Prostate gland (tissue), 2 donors: Measurements from ENCODE around the gene EAF2. TPM values are rescaled to one million over a fixed set of nuclear protein-coding genes. Genes with fewer than 3 reads are reported as not detected.
A peak's percentile ranks its signal among the peaks of the same experiment; 100 is the strongest.

Source experiments
- DNase-seq: peaks from one replicate; pipeline ENCODE4 v3.0.0-alpha.2; 2019; ENCODE audit warnings: low spot score
- H3K27ac ChIP-seq, 2 donors: fragments of 200-600 bp; sonication (generic); 2 replicates each; pipeline ENCODE4 v1.5.1; 2017 to 2019
- H3K27me3 ChIP-seq: fragments of 200-600 bp; sonication (generic); replicated peaks from 2 replicates; pipeline ENCODE4 v1.5.1; 2019; ENCODE audit not compliant: insufficient read depth
- H3K36me3 ChIP-seq, 2 donors: fragments of 200-600 bp; sonication (generic); 1 replicate in 1 of 2; 2 replicates in 1 of 2; pipeline versions ENCODE4 v1.5.1 to v1.8.1; 2017 to 2019
- H3K4me1 ChIP-seq: fragments of 200-600 bp; sonication (generic); replicated peaks from 2 replicates; pipeline ENCODE4 v1.5.1; 2019
- H3K4me3 ChIP-seq, 2 donors: fragments of 200-600 bp; sonication (generic); 2 replicates each; pipeline ENCODE4 v1.5.1; 2017 to 2019
- H3K9me3 ChIP-seq: fragments of 200-600 bp; sonication (generic); 2 replicates; pipeline ENCODE4 v1.5.1; 2017
- POLR2A ChIP-seq: fragments of 450-650 bp; IDR thresholded peaks from one replicate; pipeline ENCODE4 v1.6.1; 2016; ENCODE audit warnings: antibody characterized with exemption, mild to moderate bottlenecking
- POLR2AphosphoS5 ChIP-seq: sonication (generic); formaldehyde crosslinking; IDR thresholded peaks from one replicate; pipeline ENCODE4 v1.6.1; 2017; ENCODE audit warnings: antibody characterized with exemption
- WGBS: methylation state at CpG from one replicate; pipeline ENCODE4 v1.1.5; 2018; 5-methylcytosine and 5-hydroxymethylcytosine counted together
- intact Hi-C: fragments of 100-400 bp; cut with DNase I; formaldehyde crosslinking; loops from one replicate; pipeline ENCODE4 v1.14.2; 2022
- total RNA-seq, 2 donors: library from RNA; depleted of rRNA; stranded (reverse); fragments of >200 nt; gene quantifications; one replicate each; pipeline ENCODE4 v1.1.0, GENCODE V29; 2016
- TF ChIP-seq, protein P1 (sequence below), 4 experiments: fragments of 200-600 bp in 2 of 4; fragments of 450-650 bp in 2 of 4; sonication (generic) in 2 of 4; IDR thresholded peaks; 1 replicate in 3 of 4; 2 replicates in 1 of 4; pipeline ENCODE4 v1.5.1; 2016 to 2019; ENCODE audit warnings: antibody characterized with exemption in 4 of 4, mild to moderate bottlenecking in 2 of 4, moderate library complexity in 2 of 4

EAF2 gene
- total RNA-seq, result 10 to 100 TPM; 35.6 to 37.8 TPM

DNA sequence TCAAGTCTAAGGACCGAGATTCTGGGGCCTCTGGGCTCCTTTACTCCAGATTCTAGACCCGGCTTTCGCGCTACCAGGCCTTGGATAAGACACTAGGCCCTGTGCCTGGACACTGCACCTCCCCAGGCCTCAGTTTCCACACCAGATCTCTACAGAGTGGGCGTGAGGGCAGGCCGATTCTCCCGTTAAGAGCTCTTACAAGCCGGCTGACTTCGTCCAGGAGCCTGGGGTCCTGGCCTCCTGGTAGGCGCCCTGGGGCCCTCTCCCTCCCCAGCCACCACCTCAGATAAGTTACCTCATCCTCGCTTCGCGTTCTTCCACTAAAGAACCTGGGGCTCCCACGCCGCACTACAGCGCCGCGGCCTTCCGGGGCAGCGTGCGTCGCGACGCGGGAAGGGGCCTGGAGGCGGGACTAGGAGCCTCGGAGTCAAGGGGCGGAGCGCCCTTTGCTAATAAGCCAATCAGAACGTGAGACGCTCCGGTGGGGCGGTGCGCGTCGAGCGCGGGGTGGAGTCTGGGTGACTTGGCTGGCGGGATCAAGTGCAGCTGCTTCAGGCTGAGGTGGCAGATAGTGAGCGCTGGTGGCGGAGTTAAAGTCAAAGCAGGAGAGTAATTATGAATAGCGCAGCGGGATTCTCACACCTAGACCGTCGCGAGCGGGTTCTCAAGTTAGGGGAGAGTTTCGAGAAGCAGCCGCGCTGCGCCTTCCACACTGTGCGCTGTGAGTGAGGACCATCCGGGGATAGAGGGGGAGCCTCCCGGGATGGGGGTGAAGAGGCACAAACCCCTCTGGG, at the start of gene EAF2, which contains the start of gene IQCB1:
Gene EAF2 (plus strand): TSS at position 539 of the 794 bp plus-strand sequence. CDS start 77 bp downstream, at position 616.
Gene IQCB1 (minus strand): TSS at position 390 of the 794 bp plus-strand sequence. CDS start 6,100 bp downstream, outside the sequence.
- peak within 1 kb of the TSS; percentile 75 to 77 for H3K4me3 ChIP-seq
- no peaks in the 10 kb centered on the region for H3K36me3 ChIP-seq
- TF ChIP-seq POLR2AphosphoS5, result peak; percentile 98
- TF ChIP-seq, protein P1, sequence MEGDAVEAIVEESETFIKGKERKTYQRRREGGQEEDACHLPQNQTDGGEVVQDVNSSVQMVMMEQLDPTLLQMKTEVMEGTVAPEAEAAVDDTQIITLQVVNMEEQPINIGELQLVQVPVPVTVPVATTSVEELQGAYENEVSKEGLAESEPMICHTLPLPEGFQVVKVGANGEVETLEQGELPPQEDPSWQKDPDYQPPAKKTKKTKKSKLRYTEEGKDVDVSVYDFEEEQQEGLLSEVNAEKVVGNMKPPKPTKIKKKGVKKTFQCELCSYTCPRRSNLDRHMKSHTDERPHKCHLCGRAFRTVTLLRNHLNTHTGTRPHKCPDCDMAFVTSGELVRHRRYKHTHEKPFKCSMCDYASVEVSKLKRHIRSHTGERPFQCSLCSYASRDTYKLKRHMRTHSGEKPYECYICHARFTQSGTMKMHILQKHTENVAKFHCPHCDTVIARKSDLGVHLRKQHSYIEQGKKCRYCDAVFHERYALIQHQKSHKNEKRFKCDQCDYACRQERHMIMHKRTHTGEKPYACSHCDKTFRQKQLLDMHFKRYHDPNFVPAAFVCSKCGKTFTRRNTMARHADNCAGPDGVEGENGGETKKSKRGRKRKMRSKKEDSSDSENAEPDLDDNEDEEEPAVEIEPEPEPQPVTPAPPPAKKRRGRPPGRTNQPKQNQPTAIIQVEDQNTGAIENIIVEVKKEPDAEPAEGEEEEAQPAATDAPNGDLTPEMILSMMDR (IDR thresholded peaks at IDR 0.05), result peak in 2 of 4 experiments; percentile 12 to 23
- peak; percentile 97 for TF ChIP-seq POLR2A
- no peaks in the 10 kb centered on the region for H3K9me3 ChIP-seq
- no peaks in the 10 kb centered on the region for H3K27me3 ChIP-seq
- intact Hi-C loops, result no loop called here
- H3K27ac ChIP-seq, result peak within 1 kb of the TSS; percentile 78 to 79
- WGBS, result under 1% methylated on average over 53 of the region's 54 CpGs
- no peaks in the 10 kb centered on the region for H3K4me1 ChIP-seq
- peak; percentile 97 for DNase-seq

DNA sequence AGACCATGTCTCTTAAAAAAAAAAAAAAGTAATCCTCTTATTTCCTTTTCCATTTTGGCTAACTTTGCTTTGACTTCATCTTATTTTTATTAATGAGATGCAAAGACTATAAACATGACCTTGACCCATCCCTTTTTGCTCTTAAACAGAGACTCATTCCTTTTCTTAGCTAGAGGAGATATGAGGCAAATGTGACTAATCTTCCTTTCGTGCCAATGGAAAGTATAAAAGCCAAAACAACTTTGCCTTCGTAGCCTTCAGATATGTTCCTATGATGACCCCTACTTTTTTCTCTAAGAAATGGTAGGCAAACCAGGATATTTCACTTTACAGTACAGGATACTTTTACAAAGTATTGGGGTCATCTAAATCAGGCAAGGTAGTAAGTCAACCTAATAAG, 48.5 kb upstream of the EAF2 start:
- Histone ChIP-seq H3K9me3 (no peaks in the 10 kb centered on the region), H3K4me1 (no peaks in the 10 kb centered on the region), H3K27ac (no peak overlapping the region), H3K4me3 (no peak overlapping the region), H3K27me3 (no peaks in the 10 kb centered on the region), H3K36me3 (peaks cover 0 to 3% of the 10 kb centered on the region in 2 donors)
- no peak for DNase-seq
- no peak for TF ChIP-seq POLR2AphosphoS5
- TF ChIP-seq, protein P1 (IDR thresholded peaks at IDR 0.05), result no peak
- no peak for TF ChIP-seq POLR2A
- WGBS, result 85% methylated on average over 2 of the region's 2 CpGs
- intact Hi-C loops, result no loop called here

DNA sequence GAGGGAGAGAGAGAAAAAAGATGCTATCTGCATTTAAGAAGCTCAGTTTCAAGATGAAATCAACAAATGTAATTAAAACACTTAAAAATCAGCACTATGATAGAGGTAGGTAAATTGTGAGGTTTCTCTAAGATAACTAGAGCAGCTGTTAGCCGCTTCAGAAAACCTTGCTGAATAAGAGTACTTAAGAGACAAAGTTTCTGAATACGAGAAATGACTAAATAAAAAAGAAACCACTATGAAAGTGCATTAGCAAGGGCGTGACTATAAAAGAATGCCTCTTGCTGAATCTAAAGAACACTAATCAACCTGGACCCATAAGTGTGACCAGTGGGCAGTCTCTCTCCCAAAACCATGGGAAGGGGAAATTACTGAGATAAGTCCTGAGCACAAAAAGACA, 41.9 kb upstream of the EAF2 start:
- WGBS, result 94% methylated on average over 3 of the region's 3 CpGs
- Histone ChIP-seq H3K27me3 (no peaks in the 10 kb centered on the region), H3K36me3 (peaks cover 0 to 3% of the 10 kb centered on the region in 2 donors), H3K4me3 (no peak overlapping the region), H3K27ac (no peak overlapping the region), H3K9me3 (no peaks in the 10 kb centered on the region), H3K4me1 (no peaks in the 10 kb centered on the region)
- DNase-seq, result no peak
- no peak for TF ChIP-seq POLR2AphosphoS5
- no peak for TF ChIP-seq POLR2A
- TF ChIP-seq, protein P1 (IDR thresholded peaks at IDR 0.05), result no peak
- intact Hi-C loops, result no loop called here

DNA sequence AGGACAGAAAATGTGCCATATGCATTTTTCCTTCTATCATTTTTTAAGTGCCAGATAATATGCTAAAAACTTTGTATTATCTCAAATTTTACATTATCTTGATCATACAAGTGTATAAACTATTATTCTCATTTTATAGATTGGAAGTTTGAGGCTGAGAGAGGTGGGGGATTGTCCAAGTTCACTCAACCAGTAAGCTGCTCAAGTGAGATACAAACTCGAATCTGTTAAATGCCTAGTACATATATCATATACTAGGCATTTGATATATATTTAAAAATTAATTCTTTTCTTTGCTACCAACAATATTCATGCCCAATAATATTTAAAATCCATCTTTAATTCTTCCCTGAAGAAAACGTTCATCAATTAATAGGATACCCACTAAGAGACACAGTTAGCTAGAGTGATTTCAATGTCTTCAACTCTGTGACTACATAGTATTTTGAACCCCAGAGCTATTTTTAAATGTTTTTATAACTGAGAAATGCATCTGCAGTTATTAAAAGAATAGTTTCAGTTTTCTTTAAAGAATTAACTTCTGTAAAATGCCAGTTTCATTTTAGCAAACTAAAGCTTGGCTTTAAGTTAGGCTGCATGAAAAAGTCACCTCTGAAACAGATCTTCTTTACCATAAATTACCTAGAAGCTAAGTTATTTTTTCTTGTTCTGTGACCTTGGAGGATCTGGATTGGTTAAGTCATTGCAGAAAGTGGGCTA, 40.6 kb upstream of the EAF2 start:
- TF ChIP-seq, protein P1 (IDR thresholded peaks at IDR 0.05), result no peak
- no peak for TF ChIP-seq POLR2AphosphoS5
- no peak for TF ChIP-seq POLR2A
- H3K4me3 ChIP-seq, result no peak overlapping the region
- DNase-seq, result no peak
- H3K4me1 ChIP-seq, result no peaks in the 10 kb centered on the region
- WGBS, result 87% methylated on average over 2 of the region's 2 CpGs
- H3K36me3 ChIP-seq, result no peaks in the 10 kb centered on the region
- intact Hi-C loops, result no loop called here
- H3K9me3 ChIP-seq, result no peaks in the 10 kb centered on the region
- H3K27ac ChIP-seq, result no peak overlapping the region
- no peaks in the 10 kb centered on the region for H3K27me3 ChIP-seq
